Sigmoid colon (tissue), 7 donors: ENCODE measurements around the gene ATG101. TPM values are rescaled to one million over a fixed set of nuclear protein-coding genes. Genes with fewer than 3 reads are reported as not detected.

Experiments
- DNase-seq: peaks from one replicate; pipeline ENCODE4 v3.0.0-alpha.2; 2019
- H3K27ac ChIP-seq, 4 donors: fragments of 200-600 bp; sonication (generic); one replicate each; pipeline ENCODE4 v1.5.1; 2016 to 2019; ENCODE audit warnings: mild to moderate bottlenecking in 1 of 4
- H3K27me3 ChIP-seq, 3 donors: fragments of 200-600 bp; sonication (generic); one replicate each; pipeline ENCODE4 v1.5.1; 2019; ENCODE audit warnings: mild to moderate bottlenecking in 1 of 3
- H3K36me3 ChIP-seq, 4 donors: fragments of 200-600 bp; sonication (generic); one replicate each; pipeline ENCODE4 v1.5.1; 2016 to 2019
- H3K4me1 ChIP-seq, 4 donors: fragments of 200-600 bp; sonication (generic); one replicate each; pipeline ENCODE4 v1.5.1; 2017 to 2019
- H3K4me3 ChIP-seq, 4 donors: fragments of 200-600 bp; sonication (generic); one replicate each; pipeline ENCODE4 v1.5.1; 2017 to 2019; ENCODE audit warnings: mild to moderate bottlenecking in 2 of 4, moderate library complexity in 1 of 4
- H3K9me3 ChIP-seq, 4 donors: fragments of 200-600 bp in 3 of 4; sonication (generic) in 3 of 4; one replicate each; pipeline versions ENCODE4 v1.5.1 to v1.6.1; 2013 to 2019
- EP300 ChIP-seq, 4 donors: sonication (generic); formaldehyde crosslinking; IDR thresholded peaks; one replicate each; pipeline ENCODE4 v1.6.1; 2017; ENCODE audit warnings: antibody characterized with exemption in 4 of 4
- POLR2A ChIP-seq, 2 donors: fragments of 450-650 bp; IDR thresholded peaks; one replicate each; pipeline ENCODE4 v1.6.1; 2016; ENCODE audit warnings: antibody characterized with exemption in 2 of 2, mild to moderate bottlenecking in 2 of 2, moderate library complexity in 2 of 2
- POLR2AphosphoS5 ChIP-seq, 4 donors: sonication (generic); formaldehyde crosslinking; IDR thresholded peaks; one replicate each; pipeline ENCODE4 v1.6.1; 2017; ENCODE audit warnings: antibody characterized with exemption in 4 of 4
- WGBS, 2 donors: extraction: QIAGEN DNeasy Blood & Tissue Kit; methylation state at CpG; one replicate each; pipeline ENCODE4 v1.1.7; 2013; 5-methylcytosine and 5-hydroxymethylcytosine counted together
- intact Hi-C: fragments of 100-400 bp; cut with DNase I; formaldehyde crosslinking; loops from one replicate; pipeline ENCODE4 v1.15.1; 2023
- polyA plus RNA-seq, 3 donors: library from polyadenylated mRNA; stranded (reverse); fragments of 200-250 nt; gene quantifications; one replicate each; pipeline ENCODE4 v1.2.3, GENCODE V29; 2013
- total RNA-seq, 4 donors: library from RNA; depleted of rRNA; stranded (reverse); fragments of >200 nt; gene quantifications; one replicate each; pipeline ENCODE4 v1.1.0, GENCODE V29; 2016
- TF ChIP-seq, protein P1 (sequence below), 4 experiments: fragments of 450-650 bp in 3 of 4; fragments of 200-600 bp in 1 of 4; IDR thresholded peaks; one replicate each; pipeline ENCODE4 v1.5.1; 2016 to 2019; ENCODE audit warnings: antibody characterized with exemption in 4 of 4, mild to moderate bottlenecking in 3 of 4, moderate library complexity in 2 of 4
- donor health status: healthy with polysubstance abuse.
- donor health status: Bipolar disorder and iron deficiency.
- donor health status: healthy.

ATG101 gene
- total and polyA plus RNA-seq, 7 donors = 30.2 to 64.5 (median 48.7) TPM

DNA sequence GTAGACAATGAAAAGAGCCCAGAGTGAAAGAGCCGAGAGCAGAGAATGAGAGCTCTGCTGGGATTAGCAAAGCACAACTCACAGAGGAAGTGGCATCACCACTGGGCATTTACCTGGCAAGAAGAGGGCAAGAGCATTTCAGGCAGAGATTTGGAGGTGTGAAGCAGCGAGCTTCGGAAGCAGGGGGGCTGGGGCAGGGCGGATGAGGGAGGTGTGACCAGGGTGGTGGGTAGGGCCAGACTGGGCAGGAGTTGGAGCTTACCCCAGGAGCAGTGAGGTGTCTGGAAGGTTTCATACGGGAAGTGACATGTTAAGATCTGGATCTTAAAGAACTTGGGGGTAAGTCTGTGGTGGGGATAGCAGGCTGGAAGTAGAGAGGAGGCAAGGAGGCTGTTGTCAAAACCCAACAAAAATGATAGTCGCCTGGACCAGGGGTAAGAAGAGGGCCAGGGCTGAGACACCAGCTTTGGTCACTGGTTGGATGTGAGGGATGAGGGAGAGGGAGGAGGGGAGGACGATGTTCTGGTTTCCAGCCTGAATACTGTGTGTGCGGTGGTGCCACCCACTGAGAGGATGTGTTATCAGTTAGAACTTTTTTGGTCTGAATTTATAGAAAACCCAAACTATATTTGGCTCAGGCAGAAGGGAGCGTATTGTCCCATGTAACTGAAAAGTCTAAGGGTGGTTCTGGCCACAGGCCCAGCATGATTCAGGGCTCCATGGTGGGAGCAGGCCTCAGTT, 14.9 kb downstream of the ATG101 start:
- Histone ChIP-seq H3K27me3 (peaks cover 0 to 15% (median 0%) of the 10 kb centered on the region in 3 donors), H3K4me1 (peaks cover 0 to 27% (median 7%) of the 10 kb centered on the region in 4 donors), H3K36me3 (no peaks in the 10 kb centered on the region), H3K27ac (no peak overlapping the region), H3K9me3 (no peaks in the 10 kb centered on the region), H3K4me3 (no peak overlapping the region)
- TF ChIP-seq, protein P1, sequence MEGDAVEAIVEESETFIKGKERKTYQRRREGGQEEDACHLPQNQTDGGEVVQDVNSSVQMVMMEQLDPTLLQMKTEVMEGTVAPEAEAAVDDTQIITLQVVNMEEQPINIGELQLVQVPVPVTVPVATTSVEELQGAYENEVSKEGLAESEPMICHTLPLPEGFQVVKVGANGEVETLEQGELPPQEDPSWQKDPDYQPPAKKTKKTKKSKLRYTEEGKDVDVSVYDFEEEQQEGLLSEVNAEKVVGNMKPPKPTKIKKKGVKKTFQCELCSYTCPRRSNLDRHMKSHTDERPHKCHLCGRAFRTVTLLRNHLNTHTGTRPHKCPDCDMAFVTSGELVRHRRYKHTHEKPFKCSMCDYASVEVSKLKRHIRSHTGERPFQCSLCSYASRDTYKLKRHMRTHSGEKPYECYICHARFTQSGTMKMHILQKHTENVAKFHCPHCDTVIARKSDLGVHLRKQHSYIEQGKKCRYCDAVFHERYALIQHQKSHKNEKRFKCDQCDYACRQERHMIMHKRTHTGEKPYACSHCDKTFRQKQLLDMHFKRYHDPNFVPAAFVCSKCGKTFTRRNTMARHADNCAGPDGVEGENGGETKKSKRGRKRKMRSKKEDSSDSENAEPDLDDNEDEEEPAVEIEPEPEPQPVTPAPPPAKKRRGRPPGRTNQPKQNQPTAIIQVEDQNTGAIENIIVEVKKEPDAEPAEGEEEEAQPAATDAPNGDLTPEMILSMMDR (IDR thresholded peaks at IDR 0.05) = no peak
- TF ChIP-seq EP300 (IDR thresholded peaks at IDR 0.05) = no peak
- no peak for TF ChIP-seq POLR2A (IDR thresholded peaks at IDR 0.05)
- no peak for TF ChIP-seq POLR2AphosphoS5 (IDR thresholded peaks at IDR 0.05)
- intact Hi-C loops = no loop called here
- DNase-seq = no peak
- WGBS, 2 donors = 90 to 93% methylated on average over 9 of the region's 9 CpGs

DNA sequence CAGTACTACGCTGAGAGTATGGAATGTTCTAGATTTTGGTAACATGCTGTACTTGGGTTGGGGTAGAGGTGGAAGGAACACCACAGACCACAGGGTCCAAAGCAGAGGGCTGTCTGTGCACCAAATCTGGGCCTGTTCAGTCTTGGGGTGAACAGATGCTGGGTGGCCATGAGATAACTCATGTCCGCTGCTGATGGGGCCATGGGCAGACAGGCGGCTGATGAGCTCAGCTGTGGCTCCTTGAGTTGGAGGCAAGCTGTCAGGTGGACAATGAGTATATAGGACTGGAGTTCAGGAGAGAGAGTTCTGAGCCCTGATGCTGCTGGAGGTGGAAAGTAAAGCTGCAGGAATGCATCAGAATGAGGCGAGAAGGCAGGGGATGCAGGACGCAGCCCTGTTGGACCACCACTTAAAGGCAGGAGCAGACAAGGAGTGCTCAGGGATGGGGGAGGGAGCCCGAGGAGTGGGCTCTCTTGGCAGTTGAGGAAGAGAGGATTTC, 16.0 kb downstream of the ATG101 start:
- peaks cover 0 to 27% (median 7%) of the 10 kb centered on the region in 4 donors for H3K4me1 ChIP-seq
- H3K27me3 ChIP-seq = peaks cover 0 to 23% (median 0%) of the 10 kb centered on the region in 3 donors
- no peak overlapping the region for H3K27ac ChIP-seq
- no peaks in the 10 kb centered on the region for H3K36me3 ChIP-seq
- H3K4me3 ChIP-seq = no peak overlapping the region
- intact Hi-C loops = no loop called here
- TF ChIP-seq POLR2A (IDR thresholded peaks at IDR 0.05) (no peak), POLR2AphosphoS5 (IDR thresholded peaks at IDR 0.05) (no peak), EP300 (IDR thresholded peaks at IDR 0.05) (no peak)
- TF ChIP-seq, protein P1 (IDR thresholded peaks at IDR 0.05) = no peak
- no peak for DNase-seq
- H3K9me3 ChIP-seq = no peaks in the 10 kb centered on the region
- 89 to 91% methylated on average over 6 of the region's 6 CpGs for WGBS, 2 donors

GRCh38 chr12:52086366-52086765, 16.6 kb downstream of the ATG101 start:
- peaks cover 0 to 21% (median 7%) of the 10 kb centered on the region in 4 donors for H3K4me1 ChIP-seq
- H3K27ac ChIP-seq = no peak overlapping the region
- DNase-seq = no peak
- no peak overlapping the region for H3K4me3 ChIP-seq
- H3K9me3 ChIP-seq = no peaks in the 10 kb centered on the region
- TF ChIP-seq EP300 (IDR thresholded peaks at IDR 0.05) (no peak), POLR2AphosphoS5 (IDR thresholded peaks at IDR 0.05) (no peak), POLR2A (IDR thresholded peaks at IDR 0.05) (no peak)
- TF ChIP-seq, protein P1 (IDR thresholded peaks at IDR 0.05) = no peak
- no peaks in the 10 kb centered on the region for H3K36me3 ChIP-seq
- WGBS, 2 donors = 15 to 63% methylated on average over 9 of the region's 9 CpGs
- intact Hi-C loops = no loop called here
- peaks cover 0 to 28% (median 0%) of the 10 kb centered on the region in 3 donors for H3K27me3 ChIP-seq

DNA sequence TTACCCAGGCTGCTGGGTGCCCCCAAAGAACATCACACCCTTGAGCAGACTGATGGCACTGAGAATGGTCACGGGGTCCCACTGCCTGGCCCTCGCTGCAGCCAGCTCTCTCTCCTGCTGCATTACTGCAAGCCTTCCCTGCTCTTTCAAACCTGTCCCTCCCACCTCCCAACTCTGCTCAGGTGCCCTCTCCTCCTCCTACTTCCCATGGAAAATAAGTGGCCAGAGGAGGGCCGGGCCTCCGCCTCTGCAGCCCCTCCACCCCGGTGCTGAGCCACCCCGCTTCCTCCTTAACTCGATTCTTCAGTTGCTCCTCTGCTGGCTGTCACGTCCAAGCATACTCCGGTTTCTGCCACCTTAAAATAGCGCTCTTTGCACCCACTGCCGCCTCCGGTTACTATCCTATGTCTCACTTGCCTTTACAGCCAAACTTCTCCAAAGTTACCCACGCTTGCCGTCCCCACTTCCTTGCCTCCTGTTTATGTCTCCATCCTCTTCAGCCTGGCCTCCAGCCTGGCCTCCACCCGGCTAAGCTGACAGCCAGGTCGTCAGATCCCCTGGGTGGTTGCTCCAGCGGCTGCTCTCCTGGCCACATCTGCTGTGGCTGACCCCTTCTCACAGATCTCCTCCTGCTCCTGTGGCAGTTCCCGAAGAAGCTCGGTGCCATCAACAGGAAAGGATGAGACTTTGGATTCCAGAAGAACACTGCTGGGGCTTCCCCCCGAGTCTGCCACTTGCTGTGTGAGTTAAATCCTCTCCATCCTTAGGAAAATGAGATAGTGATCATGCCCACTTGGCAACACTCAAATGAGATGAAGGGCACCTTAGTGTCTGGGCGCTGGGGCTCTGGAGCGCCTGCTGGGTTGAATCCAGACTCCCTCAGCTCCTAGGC, 17.4 kb downstream of the ATG101 start:
- intact Hi-C loops = no loop called here
- H3K9me3 ChIP-seq = no peaks in the 10 kb centered on the region
- no peaks in the 10 kb centered on the region for H3K36me3 ChIP-seq
- H3K4me1 ChIP-seq = peaks cover 0 to 13% (median 6%) of the 10 kb centered on the region in 4 donors
- 80 to 85% methylated on average over 22 of the region's 22 CpGs for WGBS, 2 donors
- H3K4me3 ChIP-seq = no peak overlapping the region
- no peak overlapping the region for H3K27ac ChIP-seq
- H3K27me3 ChIP-seq = peaks cover 0 to 34% (median 0%) of the 10 kb centered on the region in 3 donors
- DNase-seq = no peak
- TF ChIP-seq, protein P1 (IDR thresholded peaks at IDR 0.05) = no peak
